Karpas-422 (cell line): ENCODE results near the gene APAF1. TPM values are rescaled to one million over a fixed set of nuclear protein-coding genes. Genes with fewer than 3 reads are reported as not detected.
A peak's percentile ranks its signal among the peaks of the same experiment; 100 is the strongest.

ENCODE experiments used
- DNase-seq: peaks from one replicate; pipeline ENCODE4 v3.0.0-alpha.2; 2015
- H2AFZ ChIP-seq: fragments of 200-600 bp; sonication (generic); 2 replicates; pipeline ENCODE4 v1.6.1; 2014; ENCODE audit warnings: antibody characterized with exemption, low read length, mixed read lengths
- H3K27ac ChIP-seq: fragments of 200-600 bp; sonication (generic); 2 replicates; pipeline ENCODE4 v1.5.1; 2014; ENCODE audit warnings: mild to moderate bottlenecking, low read length, moderate library complexity
- H3K27me3 ChIP-seq: fragments of 200-600 bp; sonication (generic); 2 replicates; pipeline ENCODE4 v1.6.1; 2014; ENCODE audit warnings: low read length, mixed read lengths
- H3K36me3 ChIP-seq: fragments of 200-600 bp; sonication (generic); 2 replicates; pipeline ENCODE4 v1.6.1; 2014; ENCODE audit warnings: low read length, mixed read lengths; ENCODE audit not compliant: insufficient read depth
- H3K4me1 ChIP-seq: fragments of 200-600 bp; sonication (generic); 2 replicates; pipeline ENCODE4 v1.6.1; 2014; ENCODE audit warnings: mild to moderate bottlenecking, low read length, mixed read lengths
- H3K4me2 ChIP-seq: fragments of 200-600 bp; sonication (generic); 2 replicates; pipeline ENCODE4 v1.6.1; 2014; ENCODE audit warnings: low read length, low read depth, mild to moderate bottlenecking; ENCODE audit not compliant: poor library complexity, severe bottlenecking
- H3K4me3 ChIP-seq: fragments of 200-600 bp; sonication (generic); 2 replicates; pipeline ENCODE4 v1.5.1; 2014; ENCODE audit warnings: mild to moderate bottlenecking, antibody characterized with exemption, low read length, mixed read lengths
- H3K79me2 ChIP-seq: fragments of 200-600 bp; sonication (generic); 2 replicates; pipeline ENCODE4 v1.6.1; 2014; ENCODE audit warnings: mild to moderate bottlenecking, low read length, mixed read lengths
- H3K9ac ChIP-seq: fragments of 200-600 bp; sonication (generic); 2 replicates; pipeline ENCODE4 v1.6.0; 2014; ENCODE audit warnings: low read length
- H3K9me2 ChIP-seq: fragments of 200-600 bp; sonication (generic), shearing (Covaris generic); replicated peaks from 2 replicates; pipeline ENCODE4 v1.6.0; 2014; ENCODE audit warnings: mild to moderate bottlenecking, low read length, moderate library complexity; ENCODE audit not compliant: insufficient read depth
- H3K9me3 ChIP-seq: fragments of 300-700, 200-600 bp; sonication (generic); 2 replicates; pipeline ENCODE4 v1.6.1; 2014; ENCODE audit warnings: low read length, mixed read lengths
- H4K20me1 ChIP-seq: fragments of 200-600 bp; sonication (generic); 2 replicates; pipeline ENCODE4 v1.6.1; 2014; ENCODE audit warnings: mild to moderate bottlenecking, antibody characterized with exemption, low read length, low read depth; ENCODE audit not compliant: insufficient read depth
- total RNA-seq: library from RNA; depleted of rRNA; stranded (reverse); fragments of >200 nt; shearing (Covaris generic); gene quantifications from 2 replicates; pipeline ENCODE4 v1.2.3, GENCODE V29; 2014; ENCODE audit warnings: low replicate concordance

APAF1 gene
- total RNA-seq, 1 experiment from 2014 or later, result 63.3 TPM

GRCh38 chr12:98738002-98738401, 92.9 kb downstream of the APAF1 start:
- H3K9me2 ChIP-seq, result no peaks in the 10 kb centered on the region
- H3K4me3 ChIP-seq, result no peak overlapping the region
- H3K27ac ChIP-seq, result no peak overlapping the region
- H3K36me3 ChIP-seq, result 0 out of 2 replicates have a peak, but pooled peaks cover 3% of the 10 kb centered on the region
- no peak overlapping the region for H3K4me2 ChIP-seq
- no peak overlapping the region for H2AFZ ChIP-seq
- H3K9me3 ChIP-seq, result no peaks in the 10 kb centered on the region
- H3K9ac ChIP-seq, result no peak overlapping the region
- DNase-seq, result no peak
- H3K4me1 ChIP-seq, result peaks cover 6% of the 10 kb centered on the region
- H3K79me2 ChIP-seq, result no peaks in the 10 kb centered on the region
- no peaks in the 10 kb centered on the region for H4K20me1 ChIP-seq
- H3K27me3 ChIP-seq, result no peaks in the 10 kb centered on the region; the same call in 1 of the 2 replicates

- Histone ChIP-seq H3K4me2 (no peak overlapping the region), H4K20me1 (no peaks in the 10 kb centered on the region), H3K79me2 (no peaks in the 10 kb centered on the region), H3K4me1 (peaks cover 6% of the 10 kb centered on the region), H3K9me3 (no peaks in the 10 kb centered on the region), H3K9ac (no peak overlapping the region), H3K27me3 (no peaks in the 10 kb centered on the region; the same call in 1 of the 2 replicates), H3K36me3 (0 out of 2 replicates have a peak, but pooled peaks cover 3% of the 10 kb centered on the region), H2AFZ (no peak overlapping the region), H3K9me2 (no peaks in the 10 kb centered on the region), H3K4me3 (no peak overlapping the region), H3K27ac (no peak overlapping the region)
- no peak for DNase-seq
Measured at GRCh38 chr12:98738539-98738938, 93.4 kb downstream of the APAF1 start.

DNA sequence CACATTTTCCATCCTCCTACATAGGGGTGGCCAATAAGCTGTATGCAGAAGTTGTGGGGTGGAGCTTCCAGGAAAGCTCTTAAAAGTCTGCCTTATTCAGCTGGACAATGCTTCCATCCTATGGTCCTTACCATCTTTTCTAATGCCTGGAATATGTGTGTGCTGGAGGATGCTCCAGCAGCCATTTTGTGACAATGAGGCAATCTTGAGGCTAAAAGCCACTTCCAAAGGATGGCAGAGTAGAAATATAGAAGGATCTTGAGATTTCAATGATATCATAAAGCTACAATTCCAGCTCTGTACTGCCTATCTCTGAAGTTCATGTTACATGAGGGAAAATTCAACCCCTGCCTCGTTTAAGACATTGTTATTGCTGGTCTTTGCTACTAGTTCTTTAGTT, 95.7 kb downstream of the APAF1 start:
- Histone ChIP-seq H3K9ac (no peak overlapping the region), H2AFZ (no peak overlapping the region), H3K9me3 (no peaks in the 10 kb centered on the region), H4K20me1 (no peaks in the 10 kb centered on the region), H3K4me2 (no peak overlapping the region), H3K36me3 (no peaks in the 10 kb centered on the region), H3K79me2 (no peaks in the 10 kb centered on the region), H3K9me2 (no peaks in the 10 kb centered on the region), H3K4me1 (peaks cover 12% of the 10 kb centered on the region), H3K27ac (no peak overlapping the region), H3K27me3 (no peaks in the 10 kb centered on the region; the same call in 1 of the 2 replicates), H3K4me3 (no peak overlapping the region)
- no peak for DNase-seq

DNA sequence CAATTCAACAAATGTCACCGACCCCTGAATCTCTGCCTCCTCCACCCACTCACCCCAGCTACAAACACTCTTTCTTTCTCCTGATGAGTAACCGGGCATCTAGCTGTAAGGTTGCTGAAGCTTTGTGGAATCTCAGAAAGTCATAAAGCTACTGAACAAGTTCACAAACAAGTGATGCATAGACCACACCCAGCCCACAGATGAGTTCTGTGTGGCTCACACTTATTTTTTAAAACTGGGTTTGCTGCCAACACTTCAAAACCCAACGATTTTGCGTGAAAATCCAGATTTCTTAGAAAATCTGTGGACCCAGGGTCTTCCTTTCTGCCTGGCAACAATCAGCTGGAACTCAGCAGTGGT, 96.1 kb downstream of the APAF1 start:
- H4K20me1 ChIP-seq, result no peaks in the 10 kb centered on the region
- no peaks in the 10 kb centered on the region for H3K79me2 ChIP-seq
- no peak overlapping the region for H3K4me2 ChIP-seq
- H3K27me3 ChIP-seq, result no peaks in the 10 kb centered on the region; the same call in 1 of the 2 replicates
- H3K4me1 ChIP-seq, result peaks cover 16% of the 10 kb centered on the region
- H2AFZ ChIP-seq, result no peak overlapping the region
- H3K27ac ChIP-seq, result no peak overlapping the region
- H3K36me3 ChIP-seq, result no peaks in the 10 kb centered on the region
- H3K9ac ChIP-seq, result no peak overlapping the region
- no peaks in the 10 kb centered on the region for H3K9me3 ChIP-seq
- no peak overlapping the region for H3K4me3 ChIP-seq
- H3K9me2 ChIP-seq, result no peaks in the 10 kb centered on the region
- DNase-seq, result no peak

DNA sequence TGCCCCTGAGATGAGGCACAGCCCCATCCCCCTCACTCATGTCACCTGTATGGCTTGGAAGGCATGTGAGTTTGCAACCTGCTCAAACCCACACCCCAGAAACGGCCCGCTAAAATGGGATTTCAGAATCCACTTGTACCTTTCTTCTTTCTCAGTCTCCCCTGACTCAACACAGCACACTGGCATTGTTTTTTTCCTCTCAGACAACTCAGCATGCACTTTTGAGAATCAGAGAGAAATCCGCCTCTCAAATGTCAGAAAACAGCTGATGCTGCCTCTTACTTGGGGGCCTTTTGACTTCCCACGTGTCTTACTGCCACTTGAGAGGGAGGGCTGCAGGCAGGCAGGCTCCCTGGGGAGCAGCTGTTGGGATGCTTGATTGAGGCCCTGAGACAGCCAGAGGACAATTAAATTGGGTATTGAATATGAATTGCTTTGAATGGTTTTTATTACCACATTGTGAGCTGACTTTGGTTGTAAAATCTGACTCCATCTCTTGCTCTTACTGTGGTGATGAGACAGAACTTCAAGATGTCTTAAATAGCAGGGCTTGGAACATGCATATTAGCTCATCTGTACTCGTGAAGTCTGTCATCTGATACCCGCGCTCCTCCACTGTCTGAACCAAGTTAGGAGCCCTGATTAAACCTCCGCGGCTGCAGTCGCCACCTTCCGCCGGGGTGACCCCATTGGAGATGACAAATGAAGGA, 96.6 kb downstream of the APAF1 start:
- H3K36me3 ChIP-seq, result no peaks in the 10 kb centered on the region
- no peaks in the 10 kb centered on the region for H4K20me1 ChIP-seq
- peaks cover 20% of the 10 kb centered on the region for H3K4me1 ChIP-seq
- H3K27me3 ChIP-seq, result no peaks in the 10 kb centered on the region; the same call in 1 of the 2 replicates
- no peaks in the 10 kb centered on the region for H3K9me2 ChIP-seq
- H3K4me3 ChIP-seq, result no peak overlapping the region
- no peaks in the 10 kb centered on the region for H3K9me3 ChIP-seq
- DNase-seq, result no peak
- no peak overlapping the region for H3K27ac ChIP-seq
- no peak overlapping the region for H2AFZ ChIP-seq
- no peak overlapping the region for H3K4me2 ChIP-seq
- no peaks in the 10 kb centered on the region for H3K79me2 ChIP-seq
- H3K9ac ChIP-seq, result no peak overlapping the region

DNA sequence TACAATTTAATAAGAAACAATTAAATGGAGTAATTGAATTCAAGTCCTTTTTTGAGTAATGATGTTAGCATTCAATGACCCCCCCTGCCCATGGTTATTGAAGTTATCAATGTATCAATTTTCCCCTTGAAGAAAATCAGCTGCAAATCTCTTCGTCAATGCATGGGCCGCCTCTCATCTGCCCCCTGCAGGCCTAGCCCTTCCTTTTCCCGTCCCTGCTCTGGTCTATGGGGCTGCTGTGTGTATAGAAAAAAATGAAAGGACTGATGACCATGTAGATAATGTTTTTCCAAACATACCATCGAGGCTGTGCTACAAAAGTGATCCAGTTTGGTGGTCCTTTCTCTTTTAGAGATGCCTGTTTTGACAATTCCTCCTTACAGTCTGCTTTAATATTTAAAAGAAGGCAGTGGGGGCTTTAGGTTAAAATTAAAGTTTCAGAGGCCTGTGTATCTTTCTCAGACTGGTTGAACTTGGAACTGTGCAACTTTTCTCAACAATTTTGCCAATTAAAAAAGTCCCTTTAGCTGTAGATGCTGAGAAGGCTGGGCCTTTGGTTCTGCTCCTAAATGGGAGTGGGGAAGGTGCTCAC, 98.4 kb downstream of the APAF1 start:
- Histone ChIP-seq H2AFZ (no peak overlapping the region), H3K27me3 (no peaks in the 10 kb centered on the region; the same call in 1 of the 2 replicates), H3K9me3 (no peaks in the 10 kb centered on the region), H3K27ac (no peak overlapping the region), H3K36me3 (no peaks in the 10 kb centered on the region), H3K79me2 (no peaks in the 10 kb centered on the region), H4K20me1 (no peaks in the 10 kb centered on the region), H3K9me2 (no peaks in the 10 kb centered on the region), H3K4me1 (peaks cover 20% of the 10 kb centered on the region), H3K4me2 (no peak overlapping the region), H3K9ac (no peak overlapping the region), H3K4me3 (no peak overlapping the region)
- DNase-seq, result peak; percentile 78

GRCh38 chr12:98744680-98745079, 99.6 kb downstream of the APAF1 start:
- H3K9me2 ChIP-seq, result no peaks in the 10 kb centered on the region
- H3K9me3 ChIP-seq, result no peaks in the 10 kb centered on the region
- H3K27me3 ChIP-seq, result no peaks in the 10 kb centered on the region; the same call in 1 of the 2 replicates
- no peak overlapping the region for H3K4me2 ChIP-seq
- H3K36me3 ChIP-seq, result no peaks in the 10 kb centered on the region
- peak; percentile 47 for DNase-seq
- H3K4me1 ChIP-seq, result peaks cover 20% of the 10 kb centered on the region
- H2AFZ ChIP-seq, result no peak overlapping the region
- no peak overlapping the region for H3K4me3 ChIP-seq
- H3K79me2 ChIP-seq, result no peaks in the 10 kb centered on the region
- no peak overlapping the region for H3K9ac ChIP-seq
- no peaks in the 10 kb centered on the region for H4K20me1 ChIP-seq
- H3K27ac ChIP-seq, result no peak overlapping the region

GRCh38 chr12:98745578-98746391, 100.7 kb downstream of the APAF1 start:
- DNase-seq, result peak; percentile 53
- Histone ChIP-seq H3K9me2 (no peaks in the 10 kb centered on the region), H3K9me3 (no peaks in the 10 kb centered on the region), H3K4me3 (peak overlapping the region; percentile 68), H4K20me1 (no peaks in the 10 kb centered on the region), H3K27me3 (no peaks in the 10 kb centered on the region; the same call in 1 of the 2 replicates), H3K4me1 (peaks cover 20% of the 10 kb centered on the region), H3K4me2 (peak overlapping the region; percentile 78), H3K27ac (no peak overlapping the region), H3K36me3 (no peaks in the 10 kb centered on the region), H3K79me2 (no peaks in the 10 kb centered on the region), H3K9ac (peak overlapping the region; percentile 58), H2AFZ (peak overlapping the region; percentile 61; the same call in 1 of the 2 replicates)
